Left lung (tissue), 10 donors: ENCODE measurements around the gene TRIM66. TPM values are rescaled to one million over a fixed set of nuclear protein-coding genes. Genes with fewer than 3 reads are reported as not detected.

Experiments used
- ATAC-seq: fragments of 200-7000 bp; cut with Tn5 transposase; one replicate; pipeline ENCODE4 v1.9.1; 2020; ENCODE audit warnings: moderate library complexity
- DNase-seq, 4 donors: peaks; one replicate each; pipeline ENCODE4 v3.0.0-alpha.2; 2013 to 2020
- H3K27ac ChIP-seq, 2 donors: fragments of 200-600 bp; sonication (generic) in 1 of 2; one replicate each; pipeline versions ENCODE4 v1.5.0 to v1.8.0; 2020 to 2021
- H3K27me3 ChIP-seq, 2 donors: fragments of 200-600 bp; sonication (generic) in 1 of 2; one replicate each; pipeline versions ENCODE4 v1.5.0 to v1.8.0; 2020 to 2021
- H3K36me3 ChIP-seq, 2 donors: fragments of 200-600 bp; sonication (generic) in 1 of 2; one replicate each; pipeline versions ENCODE4 v1.5.0 to v1.8.0; 2020 to 2021
- H3K4me1 ChIP-seq, 2 donors: fragments of 200-600 bp; one replicate each; pipeline ENCODE4 v1.8.0; 2021
- H3K4me3 ChIP-seq, 2 donors: fragments of 200-600 bp; sonication (generic) in 1 of 2; one replicate each; pipeline versions ENCODE4 v1.5.0 to v1.8.0; 2020 to 2021; ENCODE audit warnings: mild to moderate bottlenecking in 1 of 2
- H3K9me3 ChIP-seq, 2 donors: fragments of 200-600 bp; sonication (generic) in 1 of 2; one replicate each; pipeline versions ENCODE4 v1.5.0 to v1.8.0; 2020 to 2021
- intact Hi-C, 2 donors: fragments of 100-400 bp; cut with DNase I; formaldehyde crosslinking; loops; one replicate each; pipeline versions ENCODE4 v1.11.2 to v1.14.2; 2022
- polyA plus RNA-seq, 6 donors: library from polyadenylated mRNA; unstranded; fragments of 120-200 nt; gene quantifications; one replicate each; pipeline ENCODE4 v1.2.1, GENCODE V29; 2013; ENCODE audit not compliant: insufficient read length in 6 of 6
- total RNA-seq, 2 donors: library from RNA; stranded (reverse); fragmentation: NEBNext Ultra II Directional; extraction: Animal tissue kit (Norgen Biotek cat#: 25700); gene quantifications; one replicate each; pipeline ENCODE4 v1.2.1, GENCODE V29; 2021
- TF ChIP-seq, protein P1 (sequence below), 2 donors: fragments of 200-600 bp; sonication (generic) in 1 of 2; IDR thresholded peaks; one replicate each; pipeline versions ENCODE4 v1.5.0 to v1.8.0; 2021; ENCODE audit warnings: antibody characterized with exemption in 2 of 2
- donor health status: DM: no; HTN: yes; CAD: no.
- donor health status: DM: no; HTN: no; CAD: no.

TRIM66 gene
- total and polyA plus RNA-seq, 8 donors = 6.8 to 14.3 (median 11.9) TPM

DNA sequence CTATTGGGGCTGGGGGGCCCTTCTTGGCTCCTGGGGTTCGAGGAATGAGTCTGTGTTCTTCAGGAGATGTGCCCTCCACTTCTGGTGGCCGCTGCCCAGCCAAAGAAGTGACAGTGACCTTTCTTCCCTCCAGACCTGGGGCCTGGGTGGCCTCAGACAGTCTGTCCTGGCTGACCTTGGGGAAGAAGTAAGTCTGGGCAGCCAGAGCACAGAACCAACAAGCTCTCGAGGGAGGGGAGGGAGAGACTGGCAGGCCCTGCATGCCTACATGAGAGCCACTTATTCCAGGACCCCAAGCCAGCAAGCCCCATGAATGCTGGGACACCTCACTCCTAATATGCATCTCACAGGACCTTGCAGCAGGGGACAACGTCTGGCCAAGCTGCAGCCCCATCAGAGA lies 61.3 kb downstream of the TRIM66 start:
- Histone ChIP-seq H3K27me3 (no peaks in the 10 kb centered on the region), H3K4me1 (no peaks in the 10 kb centered on the region), H3K36me3 (peaks cover 0 to 76% of the 10 kb centered on the region in 2 donors), H3K4me3 (no peak overlapping the region), H3K27ac (no peak overlapping the region), H3K9me3 (no peaks in the 10 kb centered on the region)
- ATAC-seq (no peak), DNase-seq (no peak)
- intact Hi-C loops = no loop called here
- TF ChIP-seq, protein P1, sequence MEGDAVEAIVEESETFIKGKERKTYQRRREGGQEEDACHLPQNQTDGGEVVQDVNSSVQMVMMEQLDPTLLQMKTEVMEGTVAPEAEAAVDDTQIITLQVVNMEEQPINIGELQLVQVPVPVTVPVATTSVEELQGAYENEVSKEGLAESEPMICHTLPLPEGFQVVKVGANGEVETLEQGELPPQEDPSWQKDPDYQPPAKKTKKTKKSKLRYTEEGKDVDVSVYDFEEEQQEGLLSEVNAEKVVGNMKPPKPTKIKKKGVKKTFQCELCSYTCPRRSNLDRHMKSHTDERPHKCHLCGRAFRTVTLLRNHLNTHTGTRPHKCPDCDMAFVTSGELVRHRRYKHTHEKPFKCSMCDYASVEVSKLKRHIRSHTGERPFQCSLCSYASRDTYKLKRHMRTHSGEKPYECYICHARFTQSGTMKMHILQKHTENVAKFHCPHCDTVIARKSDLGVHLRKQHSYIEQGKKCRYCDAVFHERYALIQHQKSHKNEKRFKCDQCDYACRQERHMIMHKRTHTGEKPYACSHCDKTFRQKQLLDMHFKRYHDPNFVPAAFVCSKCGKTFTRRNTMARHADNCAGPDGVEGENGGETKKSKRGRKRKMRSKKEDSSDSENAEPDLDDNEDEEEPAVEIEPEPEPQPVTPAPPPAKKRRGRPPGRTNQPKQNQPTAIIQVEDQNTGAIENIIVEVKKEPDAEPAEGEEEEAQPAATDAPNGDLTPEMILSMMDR (IDR thresholded peaks at IDR 0.05) = no peak

DNA sequence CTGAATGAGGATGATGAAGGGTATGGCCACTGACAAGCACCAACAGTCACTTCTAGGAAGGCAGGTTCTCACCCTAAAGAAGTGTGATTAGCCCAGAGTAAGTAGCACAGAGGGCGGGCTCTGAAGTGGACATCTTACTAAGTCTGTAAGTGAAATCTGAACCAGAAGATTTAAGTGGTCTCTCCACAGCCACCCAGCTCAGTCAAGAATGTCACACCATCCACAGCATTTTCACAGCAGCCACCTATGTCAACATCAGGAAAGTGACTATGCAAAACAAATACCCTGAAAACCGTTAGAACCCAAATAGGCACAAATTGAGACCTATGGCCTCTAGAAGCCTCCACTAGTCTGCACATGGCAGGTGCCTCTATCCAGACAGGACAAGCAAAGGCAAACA lies 65.4 kb downstream of the TRIM66 start:
- TF ChIP-seq, protein P1 (IDR thresholded peaks at IDR 0.05) = no peak
- Histone ChIP-seq H3K4me3 (no peak overlapping the region), H3K36me3 (peaks cover 0 to 51% of the 10 kb centered on the region in 2 donors), H3K9me3 (no peaks in the 10 kb centered on the region), H3K4me1 (no peaks in the 10 kb centered on the region), H3K27me3 (no peaks in the 10 kb centered on the region), H3K27ac (no peak overlapping the region)
- DNase-seq (no peak), ATAC-seq (no peak)
- intact Hi-C loops = no loop called here

DNA sequence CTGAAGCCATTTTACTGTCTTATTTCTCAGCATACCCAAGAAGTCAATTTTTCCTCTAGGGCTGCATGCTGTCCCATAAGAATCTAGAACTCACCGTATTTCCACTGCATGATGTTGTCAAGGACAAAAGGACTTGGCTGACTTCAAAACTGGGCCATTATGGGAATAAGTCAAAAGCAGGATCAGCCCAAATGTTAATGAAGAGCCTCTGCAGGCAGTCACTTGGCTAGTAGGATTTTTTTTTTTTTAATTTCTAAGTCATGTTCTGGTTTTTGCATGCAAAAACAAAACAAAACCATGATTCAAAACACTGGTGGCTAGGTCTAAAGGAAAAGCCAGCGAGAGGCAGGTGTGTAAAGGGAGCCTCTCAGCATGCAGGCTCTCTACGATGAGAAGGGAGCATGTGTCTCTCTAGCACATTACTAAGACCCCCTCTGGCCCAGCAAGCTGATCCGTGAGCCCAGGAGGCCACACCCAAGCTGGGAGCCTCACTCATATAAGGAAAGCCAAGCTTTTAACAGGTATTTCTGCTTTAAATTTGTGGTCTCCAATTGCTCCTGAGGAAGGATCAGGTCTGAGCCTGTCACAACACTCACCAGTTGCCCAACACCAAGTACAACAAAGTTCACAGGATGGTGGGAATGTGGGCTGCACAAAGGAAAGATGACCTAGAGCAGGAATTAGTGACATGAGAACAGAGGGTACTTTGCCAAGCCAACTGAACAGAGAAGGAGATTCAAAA lies 67.0 kb downstream of the TRIM66 start:
- Histone ChIP-seq H3K9me3 (no peaks in the 10 kb centered on the region), H3K4me3 (no peak overlapping the region), H3K4me1 (no peaks in the 10 kb centered on the region), H3K27ac (no peak overlapping the region), H3K27me3 (no peaks in the 10 kb centered on the region), H3K36me3 (peaks cover 0 to 35% of the 10 kb centered on the region in 2 donors)
- TF ChIP-seq, protein P1 (IDR thresholded peaks at IDR 0.05) = no peak
- DNase-seq (no peak), ATAC-seq (no peak)
- intact Hi-C loops = no loop called here

DNA sequence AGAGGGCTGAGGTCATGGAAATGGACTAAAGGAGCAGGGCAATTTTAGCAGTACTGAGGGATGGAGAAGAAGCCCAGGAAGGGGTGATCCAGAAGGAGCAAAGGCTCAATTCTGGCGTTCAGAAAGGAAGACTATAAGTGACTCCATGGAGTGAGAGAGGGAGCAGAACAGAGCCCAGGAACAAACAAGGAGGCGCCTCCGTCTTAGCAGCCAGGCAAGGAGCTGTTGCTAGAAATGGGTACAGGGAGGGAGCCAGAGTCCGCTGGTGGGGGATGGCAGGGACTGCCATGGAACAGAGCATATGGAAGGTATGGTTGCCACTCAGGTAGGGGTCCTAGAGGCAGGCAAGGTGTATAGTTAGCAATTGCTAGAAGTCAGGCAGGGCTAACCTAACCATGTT lies 68.0 kb downstream of the TRIM66 start:
- Histone ChIP-seq H3K36me3 (peaks cover 0 to 25% of the 10 kb centered on the region in 2 donors), H3K9me3 (no peaks in the 10 kb centered on the region), H3K4me3 (no peak overlapping the region), H3K4me1 (no peaks in the 10 kb centered on the region), H3K27ac (no peak overlapping the region), H3K27me3 (no peaks in the 10 kb centered on the region)
- no peak for ATAC-seq
- TF ChIP-seq, protein P1 (IDR thresholded peaks at IDR 0.05) = no peak
- no peak for DNase-seq
- intact Hi-C loops = no loop called here

DNA sequence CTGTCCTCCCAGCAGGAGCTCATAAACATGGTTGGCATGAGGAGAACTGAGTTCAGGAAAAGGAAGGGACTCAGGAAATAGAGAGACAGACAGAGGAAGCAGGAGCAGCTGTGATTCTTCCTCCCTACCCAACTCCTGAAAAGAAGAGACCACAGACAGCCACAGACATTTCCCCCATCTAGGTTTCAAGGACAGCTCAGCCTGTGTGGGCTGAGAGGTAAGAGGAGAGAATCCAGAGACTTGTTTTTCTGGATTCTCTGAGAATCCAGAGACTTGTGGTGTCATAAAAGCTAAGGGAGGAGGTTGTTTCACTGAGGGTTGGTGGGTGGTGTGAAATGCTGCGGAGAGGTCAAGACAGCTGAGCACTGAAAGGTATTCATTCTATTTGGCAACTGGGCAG lies 69.4 kb downstream of the TRIM66 start:
- no peak for ATAC-seq

More for the DNA sequence above, 69.4 kb downstream of the TRIM66 start:
- Histone ChIP-seq H3K27me3 (no peaks in the 10 kb centered on the region), H3K4me1 (no peaks in the 10 kb centered on the region), H3K9me3 (no peaks in the 10 kb centered on the region), H3K4me3 (no peak overlapping the region), H3K27ac (no peak overlapping the region), H3K36me3 (peaks cover 0 to 19% of the 10 kb centered on the region in 2 donors)
- intact Hi-C loops = no loop called here
- TF ChIP-seq, protein P1 (IDR thresholded peaks at IDR 0.05) = no peak
- no peak for DNase-seq
